Spinal cord (tissue), 10 donors: ENCODE measurements around the gene SLC6A13. TPM values are rescaled to one million over a fixed set of nuclear protein-coding genes. Genes with fewer than 3 reads are reported as not detected.

Experiments used
- DNase-seq, 6 donors: peaks; one replicate each; pipeline versions ENCODE4 v3.0.0 to v3.0.0-alpha.2; 2013 to 2015; ENCODE audit warnings: low spot score in 6 of 6, low read depth in 4 of 6
- H3K27ac ChIP-seq: one replicate; pipeline ENCODE4 v1.5.1; 2013; ENCODE audit warnings: low read depth, low read length, control low read depth
- H3K27me3 ChIP-seq: one replicate; pipeline ENCODE4 v1.6.1; 2013; ENCODE audit warnings: low read length; ENCODE audit not compliant: control insufficient read depth, insufficient read depth
- H3K36me3 ChIP-seq: one replicate; pipeline ENCODE4 v1.6.1; 2013; ENCODE audit warnings: low read length; ENCODE audit not compliant: control insufficient read depth, insufficient read depth
- H3K4me1 ChIP-seq: one replicate; pipeline ENCODE4 v1.6.1; 2013; ENCODE audit warnings: low read length; ENCODE audit not compliant: control insufficient read depth, insufficient read depth
- H3K4me3 ChIP-seq: one replicate; pipeline ENCODE4 v1.5.1; 2013; ENCODE audit warnings: low read depth, low read length, control low read depth
- H3K9me3 ChIP-seq: one replicate; pipeline ENCODE4 v1.6.1; 2013; ENCODE audit warnings: low read length; ENCODE audit not compliant: control insufficient read depth, insufficient read depth
- WGBS: methylation state at CpG from one replicate; pipeline ENCODE4 v1.1.5; 2013; ENCODE audit warnings: missing lambda C conversion rate; ENCODE audit not compliant: insufficient coverage; 5-methylcytosine and 5-hydroxymethylcytosine counted together
- polyA plus RNA-seq, 2 donors: library from polyadenylated mRNA; unstranded; fragments of 120-200 nt; gene quantifications; one replicate each; pipeline ENCODE4 v1.2.1, GENCODE V29; 2013; ENCODE audit not compliant: insufficient read length in 2 of 2
- total RNA-seq, 2 donors: library from RNA; depleted of rRNA in 1 of 2; stranded (reverse); fragments of 120-200 nt in 1 of 2; fragments of >200 nt in 1 of 2; gene quantifications; one replicate each; pipeline versions ENCODE4 v1.2.3 to v1.2.4, GENCODE V29; 2013 to 2014
- donor health status: healthy.

SLC6A13 gene
- total and polyA plus RNA-seq, 4 donors: 33.6 to 711 (median 153) TPM

DNA sequence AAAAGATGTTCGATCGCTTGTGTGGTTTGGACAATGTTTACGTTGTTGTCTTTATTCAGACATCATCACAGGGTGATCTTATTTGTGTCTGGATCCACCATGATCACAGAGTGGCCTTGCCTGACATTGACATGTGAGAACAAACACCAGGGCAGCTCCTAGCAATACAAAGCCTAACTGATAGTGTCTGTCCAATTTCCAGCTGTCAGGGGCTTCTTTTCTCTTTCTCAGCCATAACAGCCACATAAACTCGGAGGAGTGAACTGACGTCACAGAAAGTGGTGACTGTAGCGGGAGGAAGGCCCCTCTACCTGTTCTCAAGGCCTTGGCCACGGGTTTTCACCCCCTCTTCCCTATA lies 5.8 kb upstream of the SLC6A13 start:
- H3K9me3 ChIP-seq: no peaks in the 10 kb centered on the region
- WGBS: 42% methylated on average over 3 of the region's 7 CpGs
- DNase-seq: peak in 1 of 6 donors; percentile 19
- H3K27ac ChIP-seq: peak overlapping the region; percentile 78
- peaks cover 21% of the 10 kb centered on the region for H3K4me1 ChIP-seq
- no peaks in the 10 kb centered on the region for H3K36me3 ChIP-seq
- no peak overlapping the region for H3K4me3 ChIP-seq
- no peaks in the 10 kb centered on the region for H3K27me3 ChIP-seq

DNA sequence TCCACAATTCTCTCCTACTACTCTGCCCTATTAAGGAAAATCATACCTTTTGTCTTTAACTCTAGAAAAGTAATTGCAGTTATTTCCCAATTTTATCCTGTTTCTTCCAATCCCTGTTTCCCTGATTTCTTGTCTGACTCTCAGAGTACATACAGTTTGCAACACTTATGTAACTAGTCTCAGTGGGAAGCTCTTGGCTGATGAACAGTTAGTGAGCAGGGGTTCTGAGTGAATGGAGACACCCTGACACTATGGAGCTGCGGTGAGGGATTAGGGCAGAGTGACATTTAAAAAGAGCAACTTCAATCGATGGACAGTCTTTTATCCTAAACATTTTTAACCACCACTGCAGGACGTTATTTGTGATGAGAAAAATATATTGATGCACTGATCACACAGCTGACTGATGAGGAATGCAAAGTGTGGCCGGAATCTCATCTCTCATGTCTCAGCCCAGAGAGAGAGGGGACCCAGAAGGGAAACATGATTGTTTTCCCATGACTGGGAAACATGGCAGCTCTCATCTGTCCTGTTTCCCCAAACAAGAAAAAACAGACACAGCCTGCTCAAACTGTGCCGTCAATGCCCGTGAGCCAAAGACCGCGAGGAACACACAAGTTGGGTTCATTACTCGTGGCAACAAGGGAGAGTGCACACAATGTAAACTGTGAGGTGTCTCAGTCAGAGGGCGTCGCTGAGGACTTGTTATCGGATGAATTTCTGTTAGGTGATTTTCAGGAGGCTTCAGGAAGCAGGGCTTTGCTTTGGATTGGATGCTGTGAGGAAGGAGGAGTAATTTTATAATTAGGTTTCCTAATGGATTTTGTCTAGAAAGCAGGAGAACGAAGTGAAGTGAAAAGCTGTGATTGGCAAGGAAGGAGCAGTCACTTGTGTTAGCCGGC lies 5.2 kb upstream of the SLC6A13 start:
- 29% methylated on average over 12 of the region's 14 CpGs for WGBS
- Histone ChIP-seq H3K27me3 (no peaks in the 10 kb centered on the region), H3K4me1 (peaks cover 17% of the 10 kb centered on the region), H3K36me3 (no peaks in the 10 kb centered on the region), H3K4me3 (no peak overlapping the region), H3K9me3 (no peaks in the 10 kb centered on the region), H3K27ac (peak overlapping the region; percentile 78)
- peak in 2 of 6 donors; percentile 49 to 59 for DNase-seq

- Histone ChIP-seq H3K27me3 (peaks cover 2% of the 10 kb centered on the region), H3K36me3 (no peaks in the 10 kb centered on the region), H3K27ac (no peak overlapping the region), H3K4me1 (peaks cover 15% of the 10 kb centered on the region), H3K9me3 (no peaks in the 10 kb centered on the region), H3K4me3 (no peak overlapping the region)
- no CpG with 5 or more reads among the region's 3 CpGs for WGBS
- DNase-seq: no peak
Observed at GRCh38 chr12:265096-265495, 2.5 kb upstream of the SLC6A13 start.

GRCh38 chr12:264269-264668 lies 1.6 kb upstream of the SLC6A13 start:
- H3K4me1 ChIP-seq: peaks cover 12% of the 10 kb centered on the region
- no peaks in the 10 kb centered on the region for H3K36me3 ChIP-seq
- peaks cover 2% of the 10 kb centered on the region for H3K27me3 ChIP-seq
- H3K4me3 ChIP-seq: no peak overlapping the region
- no CpG with 5 or more reads among the region's 3 CpGs for WGBS
- H3K9me3 ChIP-seq: no peaks in the 10 kb centered on the region
- H3K27ac ChIP-seq: no peak overlapping the region
- DNase-seq: no peak

DNA sequence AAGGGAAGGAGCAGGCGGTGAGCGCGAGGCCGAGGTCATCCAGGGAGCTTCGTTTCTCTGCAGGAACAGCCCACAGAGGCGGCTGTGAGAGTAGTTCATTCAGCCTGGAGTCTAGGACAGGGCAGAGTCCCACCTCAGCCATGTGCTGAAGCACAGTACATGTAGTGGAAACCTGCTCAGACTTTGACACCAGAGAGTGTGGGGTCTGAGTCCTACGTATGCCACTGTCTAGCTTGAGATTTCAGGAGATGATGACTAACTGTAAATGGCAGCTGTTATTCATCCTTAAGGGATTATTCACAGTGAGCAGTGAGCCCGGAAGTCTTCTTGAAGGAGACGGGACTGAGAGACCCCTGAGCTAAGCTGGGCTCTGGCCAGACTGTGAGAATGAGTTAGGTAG lies 938 bp upstream of the SLC6A13 start:
- Histone ChIP-seq H3K4me1 (peaks cover 9% of the 10 kb centered on the region), H3K9me3 (no peaks in the 10 kb centered on the region), H3K27ac (no peak overlapping the region), H3K4me3 (no peak overlapping the region), H3K36me3 (no peaks in the 10 kb centered on the region), H3K27me3 (peaks cover 2% of the 10 kb centered on the region)
- no peak for DNase-seq
- 84% methylated on average over 9 of the region's 9 CpGs for WGBS

GRCh38 chr12:262113-262512 lies 523 bp downstream of the SLC6A13 start:
- Histone ChIP-seq H3K27me3 (peaks cover 5% of the 10 kb centered on the region), H3K4me3 (peak overlapping the region; percentile 49), H3K36me3 (no peaks in the 10 kb centered on the region), H3K4me1 (peaks cover 4% of the 10 kb centered on the region), H3K9me3 (no peaks in the 10 kb centered on the region), H3K27ac (no peak overlapping the region)
- no peak for DNase-seq

- WGBS: 69% methylated on average over 13 of the region's 14 CpGs
- H3K4me3 ChIP-seq: peak overlapping the region; percentile 12
Observed at GRCh38 chr12:257521-258321, 4.9 kb downstream of the SLC6A13 start.

GRCh38 chr12:256958-257357 lies 5.7 kb downstream of the SLC6A13 start:
- no peaks in the 10 kb centered on the region for H3K36me3 ChIP-seq
- H3K4me3 ChIP-seq: no peak overlapping the region
- peaks cover 7% of the 10 kb centered on the region for H3K27me3 ChIP-seq
- no peak overlapping the region for H3K27ac ChIP-seq
- WGBS: 83% methylated on average over 1 of the region's 3 CpGs
- no peak for DNase-seq
- no peaks in the 10 kb centered on the region for H3K9me3 ChIP-seq
- H3K4me1 ChIP-seq: no peaks in the 10 kb centered on the region

More at GRCh38 chr12:257521-258321, 4.9 kb downstream of the SLC6A13 start:
- Histone ChIP-seq H3K36me3 (no peaks in the 10 kb centered on the region), H3K9me3 (no peaks in the 10 kb centered on the region), H3K27ac (no peak overlapping the region), H3K27me3 (peaks cover 8% of the 10 kb centered on the region), H3K4me1 (peaks cover under 1% of the 10 kb centered on the region)
- no peak for DNase-seq

- DNase-seq: no peak
- no peak overlapping the region for H3K4me3 ChIP-seq
- 91% methylated on average over 5 of the region's 6 CpGs for WGBS
- no peaks in the 10 kb centered on the region for H3K4me1 ChIP-seq
- H3K9me3 ChIP-seq: no peaks in the 10 kb centered on the region
- H3K27ac ChIP-seq: no peak overlapping the region
- H3K36me3 ChIP-seq: no peaks in the 10 kb centered on the region
- peaks cover 6% of the 10 kb centered on the region for H3K27me3 ChIP-seq
Observed at GRCh38 chr12:256225-256624, 6.4 kb downstream of the SLC6A13 start.
